Measurements from ENCODE around the gene S1PR5. TPM values are rescaled to one million over a fixed set of nuclear protein-coding genes. Genes with fewer than 3 reads are reported as not detected.
A peak's percentile ranks its signal among the peaks of the same experiment; 100 is the strongest.

Gene S1PR5
- total and polyA plus RNA-seq, 2 of the 8 experiments (the other 6 are each of a cell fraction or from before 2014, with no cell fraction given): 2.4 to 8.6 TPM

DNA sequence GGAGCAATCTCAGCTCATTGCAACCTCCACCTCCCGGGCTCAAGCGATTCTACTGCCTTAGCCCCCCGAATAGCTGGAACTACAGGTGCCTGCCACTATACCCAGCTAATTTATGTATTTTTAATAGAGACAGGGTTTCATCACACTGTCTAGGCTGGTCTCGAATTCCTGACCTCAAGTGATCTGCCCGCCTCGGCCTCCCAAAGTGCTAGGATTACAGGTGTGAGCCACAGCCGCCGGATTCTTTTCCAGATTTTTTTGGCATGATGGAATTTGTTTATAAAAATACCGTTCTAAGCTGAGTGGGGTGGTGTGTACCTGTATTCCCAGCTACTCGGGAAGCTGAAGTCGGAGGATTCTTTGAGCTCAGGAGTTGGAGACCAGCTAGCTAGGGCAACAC, 20.4 kb upstream of the S1PR5 start:
- no peak overlapping the region for H2BK5ac ChIP-seq (ENCODE audit: low read depth, low read length)
- no peak overlapping the region for H2BK12ac ChIP-seq (ENCODE audit: low read depth, low read length)
- H3K23ac ChIP-seq (ENCODE audit: insufficient read length): no peak overlapping the region
- no peak overlapping the region for H2AFZ ChIP-seq (ENCODE audit: low read length)
- H3K4me3 ChIP-seq (ENCODE audit: extremely low read depth in 1 of 4, insufficient read depth in 2 of 4, low read depth in 3 of 4, low read length in 4 of 4): no peak overlapping the region
- DNase-seq (ENCODE audit: low read depth in 1 of 2, low spot score in 2 of 2) (no peak), FAIRE-seq (no peak)
- H2AK5ac ChIP-seq (ENCODE audit: low read depth, low read length): no peak overlapping the region
- no peaks in the 10 kb centered on the region for H3K27me3 ChIP-seq (replicated peaks in 1 of 4; ENCODE audit: control insufficient read depth in 3 of 4, extremely low read depth in 1 of 4, insufficient read depth in 3 of 4, low read length in 3 of 4)
- no peaks in the 10 kb centered on the region for H3K36me3 ChIP-seq (ENCODE audit: control insufficient read depth in 2 of 4, insufficient read depth in 4 of 4, low read length in 3 of 4)
- H3K27ac ChIP-seq (ENCODE audit: low read depth, low read length): no peak overlapping the region
- no peaks in the 10 kb centered on the region for H3K79me1 ChIP-seq (ENCODE audit: low read depth, low read length)
- POLR2A ChIA-PET (ENCODE audit: partially characterized antibody): interaction anchor here (0.9 to 1.4 kb wide), 2 partner anchors 15 to 25 kb away, joined by 3 to 5 read pairs; no protein-coding TSS in a partner anchor
- no peaks in the 10 kb centered on the region for H3K4me1 ChIP-seq (replicated peaks in 1 of 4; ENCODE audit: control insufficient read depth in 3 of 4, insufficient read depth in 4 of 4, low read length in 3 of 4)
- no peak overlapping the region for H2BK20ac ChIP-seq (ENCODE audit: low read length)
- no peak overlapping the region for H2BK120ac ChIP-seq (replicated peaks; ENCODE audit: low read depth, low read length)
- H3K18ac ChIP-seq (ENCODE audit: extremely low read depth, low read length): no peak overlapping the region
- WGBS, 2 experiments (ENCODE audit: extremely low coverage in 1 of 2, insufficient coverage in 1 of 2, insufficient read length in 1 of 2, insufficient replicate concordance in 2 of 2, low coverage in 1 of 2, low lambda C conversion rate in 2 of 2, missing lambda C conversion rate in 1 of 2): 86% methylated on average over 11 of the region's 11 CpGs; no CpG with 5 or more reads in 1 of the 2 experiments
- CTCF ChIA-PET (ENCODE audit: partially characterized antibody): interaction anchor here (0.7 to 1.5 kb wide), 6 partner anchors 13 to 32 kb away, joined by 3 to 11 read pairs (median 3); no protein-coding TSS in a partner anchor
- H4K8ac ChIP-seq (ENCODE audit: extremely low read depth, insufficient read depth, low read length): peak overlapping the region; percentile 35; the same call in 1 of the 2 replicates
- H3K56ac ChIP-seq (replicated peaks; ENCODE audit: insufficient read length, low read depth, low read length): no peak overlapping the region
- H2BK15ac ChIP-seq (ENCODE audit: low read length): no peak overlapping the region
- no peaks in the 10 kb centered on the region for H4K20me1 ChIP-seq (replicated peaks in 1 of 2; ENCODE audit: control insufficient read depth in 1 of 2, insufficient read depth in 2 of 2, low read length in 2 of 2)
- no peak overlapping the region for H3K9ac ChIP-seq (replicated peaks in 1 of 4; ENCODE audit: extremely low read depth in 1 of 4, low read depth in 3 of 4, low read length in 3 of 4)
- H3K4me2 ChIP-seq (ENCODE audit: insufficient read depth in 1 of 2, low read depth in 2 of 2, low read length in 2 of 2): no peak overlapping the region
- H3K79me2 ChIP-seq (ENCODE audit: control insufficient read depth in 1 of 2, insufficient read depth in 2 of 2, low read length in 2 of 2): no peaks in the 10 kb centered on the region
- H3K9me3 ChIP-seq (ENCODE audit: insufficient read depth in 2 of 2, low read depth in 1 of 2, low read length in 1 of 2): no peaks in the 10 kb centered on the region
- H4K5ac ChIP-seq (ENCODE audit: insufficient read length, low read depth, low read length): no peak overlapping the region
- no peaks in the 10 kb centered on the region for H3K23me2 ChIP-seq (ENCODE audit: low read depth, low read length)
- no peak overlapping the region for H3K14ac ChIP-seq (ENCODE audit: insufficient read length)
- no peak overlapping the region for H3K4ac ChIP-seq (replicated peaks; ENCODE audit: insufficient read length, low read depth, low read length)
- H4K91ac ChIP-seq (replicated peaks; ENCODE audit: insufficient read length, low read length): no peak overlapping the region
- TF ChIP-seq SIN3A (conservative IDR thresholded peaks at IDR 0.05 in 1 of 2, IDR thresholded peaks at IDR 0.05 in 1 of 2; ENCODE audit: low read depth in 1 of 2, low read length in 2 of 2): no peak
- TF ChIP-seq ASH2L (IDR thresholded peaks at IDR 0.05; ENCODE audit: low read length): no peak
- TF ChIP-seq KDM4A (IDR thresholded peaks at IDR 0.05; ENCODE audit: low read depth, low read length, severe bottlenecking): no peak
- no peak for TF ChIP-seq NRF1 (IDR thresholded peaks at IDR 0.05; ENCODE audit: low read depth, low read length)
- no peak for TF ChIP-seq BCL11A (IDR thresholded peaks at IDR 0.05; ENCODE audit: low read depth in 2 of 2, low read length in 2 of 2)
- no peak for TF ChIP-seq SIX5 (IDR thresholded peaks at IDR 0.05; ENCODE audit: low read depth, low read length)
- no peak for TF ChIP-seq TEAD4 (IDR thresholded peaks at IDR 0.05; ENCODE audit: low read depth, low read length)
- no peak for TF ChIP-seq CREB1 (IDR thresholded peaks at IDR 0.05)
- TF ChIP-seq PHF8 (conservative IDR thresholded peaks at IDR 0.05; ENCODE audit: low read depth, low read length): no peak
- no peak for TF ChIP-seq RXRA (IDR thresholded peaks at IDR 0.05; ENCODE audit: insufficient read depth, low read depth, low read length)
- TF ChIP-seq RNF2 (IDR thresholded peaks at IDR 0.05; ENCODE audit: borderline replicate concordance, low read depth, low read length, missing control alignments, poor library complexity, severe bottlenecking): no peak

All from H1 (cell line).